Caco-2 (cell line): Measurements from ENCODE around the gene VWA2. TPM values are rescaled to one million over a fixed set of nuclear protein-coding genes. Genes with fewer than 3 reads are reported as not detected.

ENCODE experiments used
- BruUV-seq: library from RNA; stranded (reverse); fragments of 400-500 nt; replicated peaks from 2 replicates; lab custom pipeline; 2021; lab: Mats Ljungman, UMichigan
- CTCF ChIA-PET: fragments of 300-600 bp; sonication (Branson Sonifier 250); formaldehyde crosslinking; loops from one replicate; lab custom pipeline; 2022; ENCODE audit warnings: antibody characterized with exemption; lab: Charles Lee
- POLR2A ChIA-PET: fragments of 300-600 bp; sonication (Branson Sonifier 250); formaldehyde crosslinking; loops from one replicate; lab custom pipeline; 2022; ENCODE audit warnings: antibody characterized with exemption; lab: Charles Lee
- DNase-seq, 2 experiments: peaks; one replicate each; pipeline versions ENCODE4 v3.0.0 to v3.0.0-alpha.2; 2020 to 2022
- H3K27me3 ChIP-seq: replicated peaks from 2 replicates; pipeline ENCODE4 v1.6.0; 2011; ENCODE audit warnings: low read length; ENCODE audit not compliant: control insufficient read depth, insufficient read depth
- H3K36me3 ChIP-seq: 2 replicates; pipeline ENCODE4 v1.5.1; 2011; ENCODE audit warnings: low read length; ENCODE audit not compliant: control insufficient read depth, insufficient read depth
- H3K4me1 ChIP-seq: fragments of 250-450 bp; sonication (Bioruptor Pico); 2 replicates; pipeline ENCODE4 v1.5.1; 2020; ENCODE audit warnings: mild to moderate bottlenecking
- H3K4me3 ChIP-seq: 2 replicates; pipeline ENCODE4 v1.5.1; 2011; ENCODE audit warnings: low read depth, mild to moderate bottlenecking, control low read depth, low read length
- H3K9me3 ChIP-seq: fragments of 250-450 bp; sonication (Bioruptor Pico); 2 replicates; pipeline ENCODE4 v1.5.1; 2020; ENCODE audit warnings: mild to moderate bottlenecking, moderate library complexity
- H3K27ac Mint-ChIP-seq: one replicate; pipeline ENCODE4 v1.8.0; 2022; ENCODE audit warnings: mixed read lengths; ENCODE audit not compliant: unreplicated experiment
- H3K27me3 Mint-ChIP-seq: one replicate; pipeline ENCODE4 v1.8.0; 2022; ENCODE audit warnings: mixed read lengths; ENCODE audit not compliant: insufficient read depth, unreplicated experiment
- H3K36me3 Mint-ChIP-seq: one replicate; pipeline ENCODE4 v1.8.0; 2022; ENCODE audit warnings: mild to moderate bottlenecking, mixed read lengths; ENCODE audit not compliant: insufficient read depth, unreplicated experiment
- H3K4me1 Mint-ChIP-seq: one replicate; pipeline ENCODE4 v1.8.0; 2022; ENCODE audit warnings: low read depth, mixed read lengths; ENCODE audit not compliant: unreplicated experiment
- H3K4me3 Mint-ChIP-seq: one replicate; pipeline ENCODE4 v1.8.0; 2022; ENCODE audit warnings: mild to moderate bottlenecking, moderate library complexity, mixed read lengths; ENCODE audit not compliant: unreplicated experiment
- H3K9me3 Mint-ChIP-seq: one replicate; pipeline ENCODE4 v1.8.0; 2022; ENCODE audit warnings: mixed read lengths; ENCODE audit not compliant: unreplicated experiment
- intact Hi-C: fragments of 100-400 bp; cut with micrococcal nuclease; formaldehyde crosslinking; loops from one replicate; pipeline ENCODE4 v1.10.0; 2022; ENCODE audit not compliant: unreplicated experiment
- total RNA-seq: library from RNA; stranded (reverse); gene quantifications from 2 replicates; pipeline ENCODE4 v1.2.3, GENCODE V29; 2022
- TF ChIP-seq, protein P1 (sequence below), 2 experiments: fragments of 200-600 bp in 1 of 2; IDR thresholded peaks; 1 replicate in 1 of 2; 2 replicates in 1 of 2; pipeline versions ENCODE4 v1.5.1 to v1.8.0; 2011 to 2022; ENCODE audit warnings: antibody characterized with exemption in 1 of 2, control low read depth in 1 of 2, inconsistent platforms in 1 of 2, low read depth in 1 of 2, low read length in 1 of 2, mild to moderate bottlenecking in 1 of 2, moderate library complexity in 1 of 2; ENCODE audit not compliant: insufficient read depth in 1 of 2, severe bottlenecking in 1 of 2, unreplicated experiment in 1 of 2

Gene VWA2
- total RNA-seq, 1 experiment from 2014 or later, result 1.2 TPM

DNA sequence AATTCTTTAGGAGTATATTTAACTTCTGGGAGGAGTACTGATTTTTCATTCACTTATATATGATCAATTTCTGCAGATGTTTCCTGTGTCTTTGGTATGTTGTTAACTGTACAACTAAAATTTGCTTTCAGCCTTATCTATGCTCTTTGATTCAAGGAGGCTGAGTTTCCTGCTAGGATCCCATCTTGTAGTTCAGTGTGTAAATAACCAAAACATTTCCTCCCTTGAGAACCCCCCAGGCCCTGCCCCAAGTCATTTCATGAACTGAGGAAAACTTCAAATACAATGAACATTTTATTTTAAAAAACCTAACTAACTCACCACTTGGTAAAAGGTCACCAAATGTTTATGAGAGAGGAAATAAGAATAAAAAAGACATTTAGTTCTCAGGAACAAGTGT is 55.5 kb downstream of the VWA2 start:
- intact Hi-C loops, result no loop called here
- Mint-ChIP-seq H3K9me3 (peaks cover 21% of the 10 kb centered on the region), H3K27ac (no peak overlapping the region), H3K36me3 (no peaks in the 10 kb centered on the region), H3K4me3 (no peak overlapping the region), H3K27me3 (no peaks in the 10 kb centered on the region), H3K4me1 (no peaks in the 10 kb centered on the region)
- DNase-seq, result no peak
- Histone ChIP-seq H3K36me3 (no peaks in the 10 kb centered on the region), H3K27me3 (no peaks in the 10 kb centered on the region), H3K9me3 (peaks cover 10% of the 10 kb centered on the region), H3K4me1 (no peaks in the 10 kb centered on the region), H3K4me3 (no peak overlapping the region)
- no TSS peak for BruUV-seq
- TF ChIP-seq, protein P1, sequence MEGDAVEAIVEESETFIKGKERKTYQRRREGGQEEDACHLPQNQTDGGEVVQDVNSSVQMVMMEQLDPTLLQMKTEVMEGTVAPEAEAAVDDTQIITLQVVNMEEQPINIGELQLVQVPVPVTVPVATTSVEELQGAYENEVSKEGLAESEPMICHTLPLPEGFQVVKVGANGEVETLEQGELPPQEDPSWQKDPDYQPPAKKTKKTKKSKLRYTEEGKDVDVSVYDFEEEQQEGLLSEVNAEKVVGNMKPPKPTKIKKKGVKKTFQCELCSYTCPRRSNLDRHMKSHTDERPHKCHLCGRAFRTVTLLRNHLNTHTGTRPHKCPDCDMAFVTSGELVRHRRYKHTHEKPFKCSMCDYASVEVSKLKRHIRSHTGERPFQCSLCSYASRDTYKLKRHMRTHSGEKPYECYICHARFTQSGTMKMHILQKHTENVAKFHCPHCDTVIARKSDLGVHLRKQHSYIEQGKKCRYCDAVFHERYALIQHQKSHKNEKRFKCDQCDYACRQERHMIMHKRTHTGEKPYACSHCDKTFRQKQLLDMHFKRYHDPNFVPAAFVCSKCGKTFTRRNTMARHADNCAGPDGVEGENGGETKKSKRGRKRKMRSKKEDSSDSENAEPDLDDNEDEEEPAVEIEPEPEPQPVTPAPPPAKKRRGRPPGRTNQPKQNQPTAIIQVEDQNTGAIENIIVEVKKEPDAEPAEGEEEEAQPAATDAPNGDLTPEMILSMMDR (IDR thresholded peaks at IDR 0.05; ENCODE audit: insufficient read depth in 1 of 2, low read depth in 1 of 2, low read length in 1 of 2, severe bottlenecking in 1 of 2, unreplicated experiment in 1 of 2), result no peak
- CTCF ChIA-PET, result no interaction called here
- POLR2A ChIA-PET, result no interaction called here

GRCh38 chr10:114295393-114295792 is 56.3 kb downstream of the VWA2 start:
- no peak overlapping the region for H3K4me3 Mint-ChIP-seq
- BruUV-seq, result no TSS peak
- no peaks in the 10 kb centered on the region for H3K36me3 ChIP-seq
- ChIA-PET POLR2A (no interaction called here), CTCF (no interaction called here)
- TF ChIP-seq, protein P1 (IDR thresholded peaks at IDR 0.05; ENCODE audit: insufficient read depth in 1 of 2, low read depth in 1 of 2, low read length in 1 of 2, severe bottlenecking in 1 of 2, unreplicated experiment in 1 of 2), result no peak
- no peak for DNase-seq
- intact Hi-C loops, result no loop called here
- H3K4me1 Mint-ChIP-seq, result no peaks in the 10 kb centered on the region
- H3K9me3 Mint-ChIP-seq, result peaks cover 21% of the 10 kb centered on the region
- no peaks in the 10 kb centered on the region for H3K27me3 ChIP-seq
- H3K27me3 Mint-ChIP-seq, result no peaks in the 10 kb centered on the region
- H3K36me3 Mint-ChIP-seq, result no peaks in the 10 kb centered on the region
- H3K27ac Mint-ChIP-seq, result no peak overlapping the region
- H3K4me1 ChIP-seq, result no peaks in the 10 kb centered on the region
- no peak overlapping the region for H3K4me3 ChIP-seq
- peaks cover 10% of the 10 kb centered on the region for H3K9me3 ChIP-seq

- DNase-seq, result no peak
- no peaks in the 10 kb centered on the region for H3K27me3 Mint-ChIP-seq
- H3K4me1 ChIP-seq, result no peaks in the 10 kb centered on the region
- H3K9me3 ChIP-seq, result peaks cover 10% of the 10 kb centered on the region
- BruUV-seq, result no TSS peak
- no peak overlapping the region for H3K4me3 ChIP-seq
- H3K4me1 Mint-ChIP-seq, result no peaks in the 10 kb centered on the region
- H3K27me3 ChIP-seq, result no peaks in the 10 kb centered on the region
- intact Hi-C loops, result no loop called here
- no peaks in the 10 kb centered on the region for H3K36me3 ChIP-seq
- no peak overlapping the region for H3K27ac Mint-ChIP-seq
- TF ChIP-seq, protein P1 (IDR thresholded peaks at IDR 0.05; ENCODE audit: insufficient read depth in 1 of 2, low read depth in 1 of 2, low read length in 1 of 2, severe bottlenecking in 1 of 2, unreplicated experiment in 1 of 2), result no peak
- peaks cover 21% of the 10 kb centered on the region for H3K9me3 Mint-ChIP-seq
- H3K36me3 Mint-ChIP-seq, result no peaks in the 10 kb centered on the region
- no peak overlapping the region for H3K4me3 Mint-ChIP-seq
- ChIA-PET CTCF (interaction anchor here (0.7 kb wide), 1 partner anchor 209 kb away, joined by 4 read pairs; no protein-coding TSS in a partner anchor), POLR2A (no interaction called here)
Observed at GRCh38 chr10:114297136-114297705, 58.2 kb downstream of the VWA2 start.
